Astrocyte (in vitro differentiated cells and primary cell): ENCODE results near the gene PRRT1. TPM values are rescaled to one million over a fixed set of nuclear protein-coding genes. Genes with fewer than 3 reads are reported as not detected.

ENCODE experiments used
- DNase-seq: peaks from one replicate; pipeline ENCODE4 v3.0.0-alpha.2; 2010; ENCODE audit warnings: low read depth
- FAIRE-seq: peaks from 2 replicates; lab custom pipeline; 2011; peaks lifted over from hg19 to GRCh38; lab: Jason Lieb, UNC
- H2AFZ ChIP-seq: 2 replicates; pipeline ENCODE4 v1.6.0; 2012; ENCODE audit warnings: low read depth, low read length, inconsistent platforms
- H3K27ac ChIP-seq: 2 replicates; pipeline ENCODE4 v1.5.1; 2011; ENCODE audit warnings: low read depth, low read length, inconsistent platforms
- H3K27me3 ChIP-seq: 2 replicates; pipeline ENCODE4 v1.6.0; 2011; ENCODE audit warnings: low read length, inconsistent platforms; ENCODE audit not compliant: insufficient read depth
- H3K36me3 ChIP-seq: 2 replicates; pipeline ENCODE4 v1.5.1; 2011; ENCODE audit warnings: low read length, inconsistent platforms; ENCODE audit not compliant: insufficient read depth
- H3K4me1 ChIP-seq: 2 replicates; pipeline ENCODE4 v1.5.1; 2011; ENCODE audit warnings: low read length, inconsistent platforms; ENCODE audit not compliant: insufficient read depth
- H3K4me2 ChIP-seq: 2 replicates; pipeline ENCODE4 v1.6.0; 2012; ENCODE audit warnings: low read length, inconsistent platforms
- H3K4me3 ChIP-seq: 2 replicates; pipeline ENCODE4 v1.5.1; 2011; ENCODE audit warnings: low read depth, mild to moderate bottlenecking, low read length, inconsistent platforms; ENCODE audit not compliant: insufficient read depth
- H3K79me2 ChIP-seq: 2 replicates; pipeline ENCODE4 v1.6.0; 2012; ENCODE audit warnings: mild to moderate bottlenecking, low read length, inconsistent platforms; ENCODE audit not compliant: insufficient read depth
- H3K9ac ChIP-seq: 2 replicates; pipeline ENCODE4 v1.6.0; 2012; ENCODE audit warnings: mild to moderate bottlenecking, low read length, inconsistent platforms
- H3K9me3 ChIP-seq: 2 replicates; pipeline ENCODE4 v1.5.1; 2012; ENCODE audit warnings: low read depth, mild to moderate bottlenecking, low read length, inconsistent platforms; ENCODE audit not compliant: insufficient read depth
- H4K20me1 ChIP-seq: 2 replicates; pipeline ENCODE4 v1.6.0; 2012; ENCODE audit warnings: low read length, inconsistent platforms; ENCODE audit not compliant: insufficient read depth
- H3K27ac Mint-ChIP-seq: one replicate; pipeline ENCODE4 v1.8.0; 2021; ENCODE audit warnings: mild to moderate bottlenecking, mixed read lengths; ENCODE audit not compliant: unreplicated experiment
- H3K27me3 Mint-ChIP-seq: one replicate; pipeline ENCODE4 v1.8.0; 2021; ENCODE audit warnings: low read depth, mixed read lengths; ENCODE audit not compliant: unreplicated experiment
- H3K36me3 Mint-ChIP-seq: one replicate; pipeline ENCODE4 v1.8.0; 2021; ENCODE audit warnings: low read depth, mixed read lengths; ENCODE audit not compliant: unreplicated experiment
- H3K4me1 Mint-ChIP-seq: one replicate; pipeline ENCODE4 v1.8.0; 2021; ENCODE audit warnings: low read depth, mixed read lengths; ENCODE audit not compliant: unreplicated experiment
- H3K4me3 Mint-ChIP-seq: one replicate; pipeline ENCODE4 v1.8.0; 2021; ENCODE audit warnings: mild to moderate bottlenecking, moderate library complexity, mixed read lengths; ENCODE audit not compliant: unreplicated experiment
- H3K9me3 Mint-ChIP-seq: one replicate; pipeline ENCODE4 v1.8.0; 2021; ENCODE audit warnings: mild to moderate bottlenecking, mixed read lengths; ENCODE audit not compliant: unreplicated experiment
- CTCF ChIP-seq: IDR thresholded peaks from 2 replicates; pipeline ENCODE4 v1.5.1; 2011; ENCODE audit warnings: low read depth, mild to moderate bottlenecking, inconsistent platforms, low read length, moderate library complexity; ENCODE audit not compliant: insufficient read depth
- EZH2 ChIP-seq: IDR thresholded peaks from 2 replicates; pipeline ENCODE4 v1.6.1; 2012; ENCODE audit warnings: mild to moderate bottlenecking, low read length, inconsistent platforms; ENCODE audit not compliant: insufficient read depth
- total RNA-seq: library from RNA; stranded (reverse); gene quantifications from 2 replicates; pipeline ENCODE4 v1.2.1, GENCODE V29; 2021

Gene PRRT1
- total RNA-seq, 1 donor from 2014 or later, result 0.45 TPM

- FAIRE-seq (no peak), DNase-seq (peak; percentile 56)
- H3K27ac Mint-ChIP-seq, result no peak overlapping the region
- TF ChIP-seq EZH2, result no peak
- peak; percentile 91 for TF ChIP-seq CTCF
- no peak overlapping the region for H2AFZ ChIP-seq
- H3K79me2 ChIP-seq, result peaks cover 4% of the 10 kb centered on the region
- H3K27me3 Mint-ChIP-seq, result no peaks in the 10 kb centered on the region
- H3K4me3 ChIP-seq, result no peak overlapping the region
- H3K9me3 Mint-ChIP-seq, result no peaks in the 10 kb centered on the region
- H3K9ac ChIP-seq, result peak overlapping the region; percentile 29
- H3K4me1 Mint-ChIP-seq, result peaks cover 5% of the 10 kb centered on the region
- H3K36me3 ChIP-seq, result peaks cover 20% of the 10 kb centered on the region
- H3K4me3 Mint-ChIP-seq, result no peak overlapping the region
- H3K36me3 Mint-ChIP-seq, result peaks cover 19% of the 10 kb centered on the region
- H3K27me3 ChIP-seq, result no peaks in the 10 kb centered on the region
- H3K9me3 ChIP-seq, result no peaks in the 10 kb centered on the region
- peaks cover 12% of the 10 kb centered on the region for H3K4me1 ChIP-seq
- H4K20me1 ChIP-seq, result peaks cover 21% of the 10 kb centered on the region
- no peak overlapping the region for H3K4me2 ChIP-seq
- H3K27ac ChIP-seq, result no peak overlapping the region
These were observed 32.7 kb downstream of the PRRT1 start for GRCh38 chr6:32118782-32119628.

GRCh38 chr6:32117461-32117860 is 34.3 kb downstream of the PRRT1 start:
- DNase-seq, result no peak
- Mint-ChIP-seq H3K27me3 (no peaks in the 10 kb centered on the region), H3K9me3 (no peaks in the 10 kb centered on the region), H3K4me3 (no peak overlapping the region), H3K27ac (no peak overlapping the region), H3K4me1 (peaks cover 8% of the 10 kb centered on the region), H3K36me3 (peaks cover 22% of the 10 kb centered on the region)
- FAIRE-seq, result no peak
- Histone ChIP-seq H3K27me3 (no peaks in the 10 kb centered on the region), H3K9me3 (no peaks in the 10 kb centered on the region), H3K27ac (no peak overlapping the region), H3K4me3 (no peak overlapping the region), H3K9ac (no peak overlapping the region), H3K36me3 (peaks cover 20% of the 10 kb centered on the region), H3K4me1 (peaks cover 18% of the 10 kb centered on the region), H3K4me2 (no peak overlapping the region), H3K79me2 (no peaks in the 10 kb centered on the region), H4K20me1 (peaks cover 17% of the 10 kb centered on the region), H2AFZ (no peak overlapping the region)
- TF ChIP-seq EZH2, result no peak
- TF ChIP-seq CTCF, result no peak

GRCh38 chr6:32116674-32117073 is 35.1 kb downstream of the PRRT1 start:
- H3K36me3 Mint-ChIP-seq, result peaks cover 18% of the 10 kb centered on the region
- H2AFZ ChIP-seq, result no peak overlapping the region
- peaks cover 15% of the 10 kb centered on the region for H4K20me1 ChIP-seq
- peaks cover 18% of the 10 kb centered on the region for H3K4me1 ChIP-seq
- H3K27me3 Mint-ChIP-seq, result peaks cover 4% of the 10 kb centered on the region
- H3K27me3 ChIP-seq, result no peaks in the 10 kb centered on the region
- TF ChIP-seq EZH2 (no peak), CTCF (peak; percentile 38)
- FAIRE-seq, result no peak
- peaks cover 20% of the 10 kb centered on the region for H3K36me3 ChIP-seq
- H3K9ac ChIP-seq, result no peak overlapping the region
- H3K4me3 Mint-ChIP-seq, result no peak overlapping the region
- H3K9me3 ChIP-seq, result no peaks in the 10 kb centered on the region
- no peak overlapping the region for H3K4me2 ChIP-seq
- H3K79me2 ChIP-seq, result no peaks in the 10 kb centered on the region
- no peak overlapping the region for H3K27ac Mint-ChIP-seq
- DNase-seq, result no peak
- no peak overlapping the region for H3K27ac ChIP-seq
- H3K9me3 Mint-ChIP-seq, result no peaks in the 10 kb centered on the region
- no peak overlapping the region for H3K4me3 ChIP-seq
- peaks cover 8% of the 10 kb centered on the region for H3K4me1 Mint-ChIP-seq
